Uterus (tissue), 4 donors: ENCODE results near the gene YPEL3. TPM values are rescaled to one million over a fixed set of nuclear protein-coding genes. Genes with fewer than 3 reads are reported as not detected.
"Not testable (repeated sequence)": the region's sequence is repeated elsewhere in the genome, so short reads cannot be mapped to it uniquely, and the experiment has no call there.

Experiments used
- DNase-seq, 2 donors: peaks; one replicate each; pipeline ENCODE4 v3.0.0-alpha.2; 2019 to 2020
- H3K27ac ChIP-seq, 2 donors: fragments of 200-600 bp; sonication (generic); 1 replicate in 1 of 2; 2 replicates in 1 of 2; pipeline ENCODE4 v1.5.1; 2016 to 2018
- H3K27me3 ChIP-seq, 2 donors: fragments of 200-600 bp; sonication (generic); one replicate each; pipeline ENCODE4 v1.5.1; 2018 to 2019; ENCODE audit warnings: control low read depth in 1 of 2
- H3K36me3 ChIP-seq, 2 donors: fragments of 200-600 bp; sonication (generic); one replicate each; pipeline ENCODE4 v1.5.1; 2019; ENCODE audit warnings: control low read depth in 1 of 2
- H3K4me1 ChIP-seq, 2 donors: fragments of 200-600 bp; sonication (generic); one replicate each; pipeline ENCODE4 v1.5.1; 2018 to 2019; ENCODE audit warnings: control low read depth in 1 of 2
- H3K4me3 ChIP-seq, 2 donors: fragments of 200-600 bp; sonication (generic); 1 replicate in 1 of 2; 2 replicates in 1 of 2; pipeline ENCODE4 v1.5.1; 2018 to 2019; ENCODE audit warnings: mild to moderate bottlenecking in 1 of 2
- H3K9me3 ChIP-seq, 2 donors: fragments of 200-600 bp; sonication (generic); one replicate each; pipeline ENCODE4 v1.5.1; 2019; ENCODE audit warnings: control low read depth in 1 of 2
- CTCF ChIP-seq, 4 experiments: fragments of 200-600 bp in 2 of 4; fragments of 450-650 bp in 2 of 4; sonication (generic) in 2 of 4; IDR thresholded peaks; one replicate each; pipeline ENCODE4 v1.5.1; 2016 to 2019; ENCODE audit warnings: antibody characterized with exemption in 4 of 4, mild to moderate bottlenecking in 2 of 4, moderate library complexity in 1 of 4
- POLR2A ChIP-seq, 2 donors: fragments of 450-650 bp; IDR thresholded peaks; one replicate each; pipeline ENCODE4 v1.6.1; 2016; ENCODE audit warnings: antibody characterized with exemption in 2 of 2, mild to moderate bottlenecking in 1 of 2, moderate library complexity in 1 of 2
- intact Hi-C: fragments of 100-400 bp; cut with DNase I; formaldehyde crosslinking; loops from one replicate; pipeline ENCODE4 v1.15.1; 2023; ENCODE audit warnings: low total_unique reads
- total RNA-seq, 4 donors: library from RNA; depleted of rRNA in 3 of 4; stranded (reverse); fragments of >200 nt in 3 of 4; gene quantifications; one replicate each; pipeline versions ENCODE4 v1.1.0 to v1.2.4, GENCODE V29; 2014 to 2023
- donor health status: DM: yes; HTN: yes; CAD: no.

Gene YPEL3
- total RNA-seq, 4 donors from 2014 or later, result 9.2 to 158 (median 36.4) TPM

GRCh38 chr16:30136971-30137605 is 41.1 kb upstream of the YPEL3 start:
- Histone ChIP-seq H3K4me1 (no peaks in the 10 kb centered on the region), H3K4me3 (no peak overlapping the region), H3K27me3 (no peaks in the 10 kb centered on the region), H3K36me3 (no peaks in the 10 kb centered on the region), H3K27ac (no peak overlapping the region), H3K9me3 (no peaks in the 10 kb centered on the region)
- intact Hi-C loops, result no loop called here
- DNase-seq, result no peak
- TF ChIP-seq POLR2A (IDR thresholded peaks at IDR 0.05) (no peak), CTCF (IDR thresholded peaks at IDR 0.05) (no peak)

GRCh38 chr16:30132591-30132990 is 36.6 kb upstream of the YPEL3 start:
- H3K27me3 ChIP-seq, result no peaks in the 10 kb centered on the region
- intact Hi-C loops, result no loop called here

GRCh38 chr16:30131869-30132475 is 36.0 kb upstream of the YPEL3 start:
- Histone ChIP-seq H3K9me3 (no peaks in the 10 kb centered on the region), H3K36me3 (no peaks in the 10 kb centered on the region), H3K27me3 (no peaks in the 10 kb centered on the region), H3K4me3 (no peak overlapping the region), H3K27ac (no peak overlapping the region), H3K4me1 (no peaks in the 10 kb centered on the region)
- DNase-seq, result no peak
- intact Hi-C loops, result no loop called here
- no peak for TF ChIP-seq POLR2A (IDR thresholded peaks at IDR 0.05)
- TF ChIP-seq CTCF (IDR thresholded peaks at IDR 0.05), result no peak

More at GRCh38 chr16:30132591-30132990, 36.6 kb upstream of the YPEL3 start:
- no peaks in the 10 kb centered on the region for H3K36me3 ChIP-seq
- no peak overlapping the region for H3K27ac ChIP-seq
- DNase-seq, result no peak
- H3K4me1 ChIP-seq, result no peaks in the 10 kb centered on the region
- H3K9me3 ChIP-seq, result no peaks in the 10 kb centered on the region
- H3K4me3 ChIP-seq, result no peak overlapping the region
- no peak for TF ChIP-seq POLR2A (IDR thresholded peaks at IDR 0.05)
- no peak for TF ChIP-seq CTCF (IDR thresholded peaks at IDR 0.05)

GRCh38 chr16:30127993-30128392 is 32.0 kb upstream of the YPEL3 start:
- intact Hi-C loops, result no loop called here
- H3K9me3 ChIP-seq, result no peaks in the 10 kb centered on the region
- H3K4me1 ChIP-seq, result no peaks in the 10 kb centered on the region
- TF ChIP-seq CTCF (IDR thresholded peaks at IDR 0.05) (no peak), POLR2A (IDR thresholded peaks at IDR 0.05) (no peak)
- H3K36me3 ChIP-seq, result no peaks in the 10 kb centered on the region
- DNase-seq, result no peak
- no peak overlapping the region for H3K4me3 ChIP-seq
- no peaks in the 10 kb centered on the region for H3K27me3 ChIP-seq
- H3K27ac ChIP-seq, result no peak overlapping the region

GRCh38 chr16:30125690-30126089 is 29.7 kb upstream of the YPEL3 start:
- intact Hi-C loops, DNase-seq, H3K27me3 ChIP-seq, H3K4me1 ChIP-seq, H3K27ac ChIP-seq, H3K36me3 ChIP-seq, H3K4me3 ChIP-seq, H3K9me3 ChIP-seq: not testable (repeated sequence)
